GM12865 (cell line): Measurements from ENCODE around the gene MATN1.

Experiments
- DNase-seq: peaks from one replicate; pipeline ENCODE4 v3.0.0; 2010; ENCODE audit warnings: low read depth
- H3K4me3 ChIP-seq: 2 replicates; pipeline ENCODE4 v1.5.1; 2011; ENCODE audit warnings: mild to moderate bottlenecking, low read depth, low read length, control low read depth
- CTCF ChIP-seq: IDR thresholded peaks from 2 replicates; pipeline ENCODE4 v1.5.1; 2011; ENCODE audit warnings: low read length, control low read depth, low read depth, inconsistent platforms; ENCODE audit not compliant: insufficient read depth; ENCODE audit errors: missing control alignments

MATN1 gene

GRCh38 chr1:30720271-30721223 lies 2.8 kb downstream of the MATN1 start:
- no peak for DNase-seq
- no peak overlapping the region for H3K4me3 ChIP-seq
- TF ChIP-seq CTCF: no peak

GRCh38 chr1:30719406-30720270 lies 3.7 kb downstream of the MATN1 start:
- peak overlapping the region; percentile 69 for H3K4me3 ChIP-seq
- TF ChIP-seq CTCF: no peak
- DNase-seq: peak; percentile 86

- DNase-seq: no peak
- peak overlapping the region; percentile 69 for H3K4me3 ChIP-seq
- TF ChIP-seq CTCF: peak; percentile 89
Measured at GRCh38 chr1:30718636-30719405, 4.6 kb downstream of the MATN1 start.

- no peak for TF ChIP-seq CTCF
- DNase-seq: peak; percentile 98
- peak overlapping the region; percentile 46 for H3K4me3 ChIP-seq
Measured at GRCh38 chr1:30718091-30718635, 5.2 kb downstream of the MATN1 start.

- TF ChIP-seq CTCF: no peak
- no peak for DNase-seq
- H3K4me3 ChIP-seq: no peak overlapping the region
Measured at GRCh38 chr1:30716646-30717045, 6.7 kb downstream of the MATN1 start.

- no peak for DNase-seq
- no peak for TF ChIP-seq CTCF
- no peak overlapping the region for H3K4me3 ChIP-seq
Measured at GRCh38 chr1:30715886-30716285, 7.5 kb downstream of the MATN1 start.
